MM.1S (cell line): ENCODE data around the gene CBL.

Experiments used
- DNase-seq: peaks from one replicate; pipeline ENCODE4 v3.0.0-alpha.2; 2015
- H2AFZ ChIP-seq: fragments of 300-600 bp; sonication (generic); 2 replicates; pipeline ENCODE4 v1.6.0; 2016; ENCODE audit warnings: antibody characterized with exemption, low read length
- H3F3A ChIP-seq: fragments of 300-600 bp; sonication (generic); 2 replicates; pipeline ENCODE4 v1.6.1; 2016; ENCODE audit warnings: mild to moderate bottlenecking, antibody characterized with exemption, low read length, moderate library complexity, mixed read lengths; ENCODE audit not compliant: insufficient read depth
- H3K27ac ChIP-seq: fragments of 300-600 bp; sonication (generic); 2 replicates; pipeline ENCODE4 v1.5.1; 2016; ENCODE audit warnings: mild to moderate bottlenecking, low read length
- H3K27me3 ChIP-seq: fragments of 300-600 bp; sonication (generic); replicated peaks from 2 replicates; pipeline ENCODE4 v1.6.0; 2016; ENCODE audit warnings: low read length; ENCODE audit not compliant: insufficient read depth
- H3K36me3 ChIP-seq: fragments of 300-600 bp; sonication (generic); replicated peaks from 2 replicates; pipeline ENCODE4 v1.6.1; 2016; ENCODE audit warnings: mild to moderate bottlenecking, low read length, mixed read lengths; ENCODE audit not compliant: insufficient read depth
- H3K4me1 ChIP-seq: fragments of 300-600 bp; sonication (generic); 2 replicates; pipeline ENCODE4 v1.6.1; 2016; ENCODE audit warnings: low read length, mixed read lengths
- H3K4me2 ChIP-seq: fragments of 300-600 bp; sonication (generic); 2 replicates; pipeline ENCODE4 v1.6.0; 2016; ENCODE audit warnings: low read depth, low read length
- H3K4me3 ChIP-seq: fragments of 300-600 bp; sonication (generic); 2 replicates; pipeline ENCODE4 v1.5.1; 2016; ENCODE audit warnings: low read length, mixed read lengths
- H3K79me2 ChIP-seq: fragments of 300-600 bp; sonication (generic); 2 replicates; pipeline ENCODE4 v1.6.1; 2016; ENCODE audit warnings: mixed run types, low read length, mixed read lengths
- H3K9ac ChIP-seq: fragments of 300-600 bp; sonication (generic); 2 replicates; pipeline ENCODE4 v1.6.1; 2016; ENCODE audit warnings: low read length, mixed read lengths
- H3K9me2 ChIP-seq: fragments of 300-600 bp; sonication (generic); replicated peaks from 2 replicates; pipeline ENCODE4 v1.6.1; 2016; ENCODE audit warnings: mild to moderate bottlenecking, low read length, mixed read lengths; ENCODE audit not compliant: insufficient read depth
- H3K9me3 ChIP-seq: fragments of 300-600 bp; sonication (generic); replicated peaks from 2 replicates; pipeline ENCODE4 v1.6.1; 2016; ENCODE audit warnings: mild to moderate bottlenecking, low read length, mixed read lengths; ENCODE audit not compliant: insufficient read depth
- H4K20me1 ChIP-seq: fragments of 300-600 bp; sonication (generic); 2 replicates; pipeline ENCODE4 v1.6.1; 2016; ENCODE audit warnings: mild to moderate bottlenecking, low read length, moderate library complexity, mixed read lengths; ENCODE audit not compliant: insufficient read depth
- CTCF ChIP-seq: fragments of 300-600 bp; sonication (generic); IDR thresholded peaks from 2 replicates; pipeline ENCODE4 v1.5.1; 2016; ENCODE audit warnings: antibody characterized with exemption, low read length, mixed read lengths
- EZH2 ChIP-seq: fragments of 300-600 bp; sonication (generic); optimal IDR thresholded peaks from 2 replicates; pipeline ENCODE3; 2017; ENCODE audit warnings: low read depth, mild to moderate bottlenecking, antibody characterized with exemption, low read length, mixed read lengths
- EZH2phosphoT487 ChIP-seq: fragments of 300-600 bp; sonication (generic); IDR thresholded peaks from 2 replicates; pipeline ENCODE4 v1.6.1; 2018; ENCODE audit warnings: antibody characterized with exemption, low read length

CBL gene

GRCh38 chr11:119175493-119176077, 30.6 kb upstream of the CBL start:
- no peak overlapping the region for H2AFZ ChIP-seq

GRCh38 chr11:119178166-119178680, 27.9 kb upstream of the CBL start:
- Histone ChIP-seq H4K20me1 (no peaks in the 10 kb centered on the region), H2AFZ (no peak overlapping the region), H3K79me2 (no peaks in the 10 kb centered on the region), H3K36me3 (no peaks in the 10 kb centered on the region), H3K4me1 (0 out of 2 replicates have a peak, but pooled peaks cover 4% of the 10 kb centered on the region), H3K4me2 (no peak overlapping the region), H3K27ac (no peak overlapping the region), H3K9me2 (no peaks in the 10 kb centered on the region), H3K4me3 (no peak overlapping the region), H3F3A (no peaks in the 10 kb centered on the region), H3K27me3 (no peaks in the 10 kb centered on the region), H3K9ac (no peak overlapping the region), H3K9me3 (no peaks in the 10 kb centered on the region)
- no peak for DNase-seq
- no peak for TF ChIP-seq CTCF
- no peak for TF ChIP-seq EZH2phosphoT487
- TF ChIP-seq EZH2: no peak

More at GRCh38 chr11:119175493-119176077, 30.6 kb upstream of the CBL start:
- H3K4me1 ChIP-seq: 0 out of 2 replicates have a peak, but pooled peaks cover 4% of the 10 kb centered on the region
- H4K20me1 ChIP-seq: no peaks in the 10 kb centered on the region
- no peaks in the 10 kb centered on the region for H3F3A ChIP-seq
- no peak for DNase-seq
- no peak overlapping the region for H3K4me2 ChIP-seq
- H3K27me3 ChIP-seq: no peaks in the 10 kb centered on the region
- TF ChIP-seq CTCF (no peak), EZH2phosphoT487 (no peak), EZH2 (no peak)
- H3K9ac ChIP-seq: no peak overlapping the region
- no peaks in the 10 kb centered on the region for H3K9me3 ChIP-seq
- H3K27ac ChIP-seq: no peak overlapping the region
- no peaks in the 10 kb centered on the region for H3K79me2 ChIP-seq
- H3K4me3 ChIP-seq: no peak overlapping the region
- no peaks in the 10 kb centered on the region for H3K36me3 ChIP-seq
- no peaks in the 10 kb centered on the region for H3K9me2 ChIP-seq

- 0 out of 2 replicates have a peak, but pooled peaks cover 4% of the 10 kb centered on the region for H3K4me1 ChIP-seq
- no peaks in the 10 kb centered on the region for H3K9me2 ChIP-seq
- H3K9ac ChIP-seq: no peak overlapping the region
- no peak overlapping the region for H3K4me3 ChIP-seq
- H3K4me2 ChIP-seq: no peak overlapping the region
- no peak overlapping the region for H2AFZ ChIP-seq
- no peaks in the 10 kb centered on the region for H3K9me3 ChIP-seq
- H3K36me3 ChIP-seq: no peaks in the 10 kb centered on the region
- DNase-seq: no peak
- H3K27ac ChIP-seq: no peak overlapping the region
- H4K20me1 ChIP-seq: no peaks in the 10 kb centered on the region
- H3K27me3 ChIP-seq: no peaks in the 10 kb centered on the region
- H3K79me2 ChIP-seq: no peaks in the 10 kb centered on the region
- no peak for TF ChIP-seq CTCF
- no peaks in the 10 kb centered on the region for H3F3A ChIP-seq
Observed at GRCh38 chr11:119179342-119179741, 26.8 kb upstream of the CBL start.
